Measurements from ENCODE around the gene ABCC4. TPM values are rescaled to one million over a fixed set of nuclear protein-coding genes. Genes with fewer than 3 reads are reported as not detected.

The ABCC4 gene
- polyA plus RNA-seq, 1 donor from 2014 or later, result 2.4 TPM

GRCh38 chr13:95250961-95251360 is 50.3 kb downstream of the ABCC4 start:
- Histone ChIP-seq H3K36me3 (ENCODE audit: insufficient read depth, low read length) (no peaks in the 10 kb centered on the region), H3K9me3 (ENCODE audit: low read length) (no peaks in the 10 kb centered on the region)
- TF ChIP-seq SMC3 (conservative IDR thresholded peaks at IDR 0.05; ENCODE audit: poor library complexity) (no peak), REST (IDR thresholded peaks at IDR 0.05; ENCODE audit: borderline replicate concordance) (no peak), POLR2AphosphoS5 (IDR thresholded peaks at IDR 0.05) (no peak), CTCF (IDR thresholded peaks at IDR 0.05; ENCODE audit: poor library complexity, severe bottlenecking) (no peak), EP300 (conservative IDR thresholded peaks at IDR 0.05; ENCODE audit: poor library complexity, severe bottlenecking) (no peak), MXI1 (conservative IDR thresholded peaks at IDR 0.05; ENCODE audit: poor library complexity, severe bottlenecking) (no peak), RAD21 (conservative IDR thresholded peaks at IDR 0.05) (no peak), TAF1 (IDR thresholded peaks at IDR 0.05; ENCODE audit: low read depth) (no peak), EZH2 (IDR thresholded peaks at IDR 0.05; ENCODE audit: borderline replicate concordance, insufficient read depth, low read length, poor library complexity, severe bottlenecking) (no peak)

GRCh38 chr13:95248953-95249352 is 52.3 kb downstream of the ABCC4 start:
- H3K4me3 ChIP-seq (ENCODE audit: low read length), result no peak overlapping the region
- H3K9me3 ChIP-seq (ENCODE audit: low read length), result no peaks in the 10 kb centered on the region
- H3K79me2 ChIP-seq (replicated peaks; ENCODE audit: insufficient read depth, low read length), result no peaks in the 10 kb centered on the region
- no peak overlapping the region for H2AFZ ChIP-seq (ENCODE audit: low read depth, low read length)
- no peaks in the 10 kb centered on the region for H4K20me1 ChIP-seq (ENCODE audit: insufficient read depth)
- H3K4me2 ChIP-seq (ENCODE audit: low read length), result no peak overlapping the region
- H3K9me2 ChIP-seq (ENCODE audit: insufficient read depth, low read length), result no peaks in the 10 kb centered on the region
- no peaks in the 10 kb centered on the region for H3K27me3 ChIP-seq (ENCODE audit: insufficient read depth, low read depth, low read length)
- H3K27ac ChIP-seq (ENCODE audit: low read length), result no peak overlapping the region
- no peak overlapping the region for H3K9ac ChIP-seq (ENCODE audit: low read length)
- H3K36me3 ChIP-seq (ENCODE audit: insufficient read depth, low read length), result no peaks in the 10 kb centered on the region
- TF ChIP-seq POLR2AphosphoS5 (IDR thresholded peaks at IDR 0.05) (no peak), EZH2 (IDR thresholded peaks at IDR 0.05; ENCODE audit: borderline replicate concordance, insufficient read depth, low read length, poor library complexity, severe bottlenecking) (no peak), RAD21 (conservative IDR thresholded peaks at IDR 0.05) (no peak), SMC3 (conservative IDR thresholded peaks at IDR 0.05; ENCODE audit: poor library complexity) (no peak), TAF1 (IDR thresholded peaks at IDR 0.05; ENCODE audit: low read depth) (no peak), MXI1 (conservative IDR thresholded peaks at IDR 0.05; ENCODE audit: poor library complexity, severe bottlenecking) (no peak), CTCF (IDR thresholded peaks at IDR 0.05; ENCODE audit: poor library complexity, severe bottlenecking) (no peak), REST (IDR thresholded peaks at IDR 0.05; ENCODE audit: borderline replicate concordance) (no peak), EP300 (conservative IDR thresholded peaks at IDR 0.05; ENCODE audit: poor library complexity, severe bottlenecking) (no peak)
- no peaks in the 10 kb centered on the region for H3F3A ChIP-seq (ENCODE audit: insufficient read depth, low read length, poor library complexity, severe bottlenecking)

More at GRCh38 chr13:95250961-95251360, 50.3 kb downstream of the ABCC4 start:
- Histone ChIP-seq H4K20me1 (ENCODE audit: insufficient read depth) (no peaks in the 10 kb centered on the region), H3K79me2 (replicated peaks; ENCODE audit: insufficient read depth, low read length) (no peaks in the 10 kb centered on the region), H3K4me2 (ENCODE audit: low read length) (no peak overlapping the region), H3K4me3 (ENCODE audit: low read length) (no peak overlapping the region), H3K9me2 (ENCODE audit: insufficient read depth, low read length) (no peaks in the 10 kb centered on the region), H3K9ac (ENCODE audit: low read length) (no peak overlapping the region), H2AFZ (ENCODE audit: low read depth, low read length) (no peak overlapping the region), H3F3A (ENCODE audit: insufficient read depth, low read length, poor library complexity, severe bottlenecking) (no peaks in the 10 kb centered on the region), H3K27me3 (ENCODE audit: insufficient read depth, low read depth, low read length) (no peaks in the 10 kb centered on the region), H3K27ac (ENCODE audit: low read length) (no peak overlapping the region)

Measured in neural cell (in vitro differentiated cells).